Femur (tissue), 1 donor: ENCODE results near the gene EHD3.
"Not testable (repeated sequence)": the region's sequence is repeated elsewhere in the genome, so short reads cannot be mapped to it uniquely, and the experiment has no call there.

Source experiments
- DNase-seq: peaks from one replicate; pipeline ENCODE4 v3.0.0-alpha.2; 2017

The EHD3 gene

DNA sequence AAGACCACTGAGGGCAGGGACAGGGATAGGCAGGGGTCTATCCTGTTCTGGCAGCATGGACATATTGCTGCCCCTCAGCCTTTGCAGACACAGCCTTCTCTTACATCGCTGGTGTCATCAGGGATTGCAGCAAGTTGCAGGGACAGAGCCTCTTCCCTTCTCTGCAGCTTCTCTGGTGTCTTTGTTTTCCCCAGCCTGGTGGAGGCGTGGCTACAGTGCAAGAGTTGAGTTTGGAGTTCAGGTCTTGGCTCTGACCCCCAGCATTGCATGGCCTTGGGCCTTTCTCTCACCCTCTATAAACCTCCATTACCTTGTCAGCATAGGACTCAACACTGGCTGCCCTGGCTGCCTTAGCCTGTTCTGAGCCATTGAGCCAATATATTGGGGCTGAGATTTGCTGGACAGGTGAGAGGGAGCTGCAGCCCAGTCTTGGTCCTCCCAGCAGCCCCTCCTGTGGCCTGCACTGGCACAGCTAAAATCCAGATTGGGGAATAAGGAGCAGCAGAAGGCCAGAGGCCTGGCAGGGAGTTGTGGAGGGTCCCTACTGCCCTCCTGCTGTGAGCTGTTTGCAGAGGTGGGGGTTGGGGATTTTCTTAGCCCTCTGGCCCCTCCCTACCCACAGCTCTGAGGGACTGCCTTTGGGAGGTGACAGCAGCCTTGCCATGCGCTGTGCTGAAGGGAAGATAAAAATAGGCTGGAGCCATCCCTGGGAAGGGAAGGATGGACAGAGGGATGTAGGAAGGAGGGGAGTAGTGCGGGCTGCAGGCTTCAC, 22.8 kb downstream of the EHD3 start:
- DNase-seq, result no peak

DNA sequence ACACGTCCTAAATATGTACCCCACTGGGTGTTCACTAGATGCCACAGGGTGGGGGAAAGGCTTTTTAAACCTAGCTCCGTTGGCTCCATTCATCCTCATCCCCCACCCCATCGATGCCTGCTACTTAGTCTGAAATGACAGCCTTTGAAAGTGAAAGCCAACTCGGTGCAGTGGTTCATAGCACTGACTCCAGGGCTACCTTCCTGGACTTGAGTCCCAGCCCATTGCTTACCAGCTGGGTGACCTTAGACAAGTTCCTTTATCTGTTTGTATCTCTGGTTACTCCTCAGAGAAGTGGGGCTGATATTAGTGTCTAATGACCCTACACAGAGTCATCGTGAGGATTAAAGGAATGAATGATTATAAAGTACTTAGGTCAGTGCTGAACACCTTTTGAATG, 24.4 kb downstream of the EHD3 start:
- DNase-seq, result no peak

DNA sequence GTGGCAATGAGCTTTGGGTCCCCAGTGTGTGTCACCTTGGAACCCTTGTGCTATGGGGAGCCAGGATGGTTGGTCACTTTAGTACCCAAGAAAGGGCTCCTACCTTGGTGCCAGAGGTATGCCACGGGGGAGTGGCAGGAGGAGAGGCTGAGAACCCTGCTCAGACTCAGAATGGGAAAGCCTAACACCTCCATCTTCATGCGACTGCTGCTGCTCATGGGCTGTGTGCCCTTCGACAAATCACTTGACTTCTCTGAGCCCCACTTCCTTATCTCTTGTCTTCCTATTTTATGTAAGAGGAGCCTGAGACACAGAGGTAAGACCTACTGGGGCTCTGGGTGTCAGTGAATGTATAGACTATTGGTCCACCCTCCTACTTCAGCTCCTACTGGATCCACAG, 25.1 kb downstream of the EHD3 start:
- DNase-seq, result no peak

DNA sequence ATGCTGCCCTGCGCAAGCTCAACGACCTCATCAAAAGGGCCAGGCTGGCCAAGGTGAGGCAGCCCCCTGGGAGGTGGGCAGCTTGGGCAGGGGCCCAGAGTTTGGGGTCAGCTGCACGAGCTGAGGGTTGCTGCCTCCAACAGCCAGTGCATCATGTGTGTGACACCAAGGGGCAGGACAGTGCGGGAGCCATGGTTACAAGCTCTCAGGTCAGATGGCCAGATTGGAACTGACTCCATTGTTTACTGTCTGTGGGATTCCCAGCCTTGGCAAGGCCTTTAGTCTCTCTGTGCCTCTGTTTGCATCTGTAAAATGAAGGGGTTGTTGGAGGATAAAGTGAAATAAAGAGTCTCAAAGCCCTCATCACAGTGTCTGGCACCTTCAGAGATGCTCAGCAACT, 26.9 kb downstream of the EHD3 start:
- no peak for DNase-seq

DNA sequence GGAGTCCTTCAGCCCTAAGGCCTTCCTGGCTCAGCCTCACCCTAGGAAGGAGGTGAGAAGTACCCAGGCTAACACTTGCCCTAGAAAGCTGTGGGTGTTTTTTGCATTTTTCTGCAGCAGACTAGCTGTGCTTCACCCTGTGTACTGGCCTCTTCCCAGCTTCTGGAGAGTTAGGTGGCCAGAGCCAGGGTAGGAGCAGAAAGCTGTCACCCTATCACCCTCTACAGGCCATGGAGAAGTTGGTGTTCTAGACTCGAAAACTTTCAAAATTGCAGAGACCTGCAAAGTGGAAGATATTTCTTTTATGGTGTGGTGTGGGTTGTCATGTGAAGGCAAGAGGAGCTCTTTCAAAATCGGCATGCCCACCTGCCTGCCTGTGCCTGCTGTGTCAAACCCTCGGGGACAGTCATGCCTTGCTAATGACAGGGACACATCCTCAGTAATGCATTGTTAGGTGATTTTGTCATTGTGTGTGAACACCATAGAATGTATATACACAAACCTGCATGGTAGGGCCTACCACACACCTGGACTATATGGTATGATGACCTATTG, 29.8 kb downstream of the EHD3 start:
- no peak for DNase-seq

DNA sequence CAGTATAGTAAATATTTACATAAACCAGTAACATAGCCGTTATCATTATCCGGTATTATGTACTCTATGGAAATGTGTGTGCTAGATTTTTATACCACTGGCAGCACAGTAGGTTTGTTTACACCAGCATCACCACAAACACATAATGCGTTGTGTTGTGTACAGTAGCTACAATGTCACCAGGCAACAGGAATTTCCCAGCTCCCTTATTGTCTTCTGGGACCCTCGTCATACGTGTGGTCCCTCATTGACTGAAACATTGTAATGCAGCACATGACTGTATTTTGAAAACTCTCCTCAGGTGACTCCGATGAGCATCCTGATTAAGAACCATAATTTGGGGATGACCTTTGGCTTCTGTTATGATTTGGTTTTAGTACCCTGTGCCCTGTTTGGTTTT, 31.3 kb downstream of the EHD3 start:
- no peak for DNase-seq

DNA sequence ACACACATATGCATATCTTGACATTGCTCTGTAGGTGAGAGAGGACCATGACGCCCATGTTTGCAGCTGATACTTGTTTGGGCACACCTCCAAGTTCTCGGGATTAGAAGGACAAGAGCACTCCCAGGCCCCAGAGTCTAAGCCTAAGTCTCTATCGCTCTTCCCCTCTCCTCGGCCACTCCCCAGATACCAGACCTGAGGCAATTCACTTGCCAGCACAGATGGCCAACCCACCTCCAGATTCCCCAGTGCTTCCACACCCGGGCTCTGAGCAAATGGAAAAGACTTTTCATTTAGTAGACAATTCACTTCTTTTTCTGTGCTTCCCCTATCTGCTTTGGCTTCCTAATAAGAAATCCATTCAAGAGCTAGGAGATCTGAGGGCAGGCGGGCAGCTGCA, 32.9 kb downstream of the EHD3 start:
- DNase-seq, result no peak

DNA sequence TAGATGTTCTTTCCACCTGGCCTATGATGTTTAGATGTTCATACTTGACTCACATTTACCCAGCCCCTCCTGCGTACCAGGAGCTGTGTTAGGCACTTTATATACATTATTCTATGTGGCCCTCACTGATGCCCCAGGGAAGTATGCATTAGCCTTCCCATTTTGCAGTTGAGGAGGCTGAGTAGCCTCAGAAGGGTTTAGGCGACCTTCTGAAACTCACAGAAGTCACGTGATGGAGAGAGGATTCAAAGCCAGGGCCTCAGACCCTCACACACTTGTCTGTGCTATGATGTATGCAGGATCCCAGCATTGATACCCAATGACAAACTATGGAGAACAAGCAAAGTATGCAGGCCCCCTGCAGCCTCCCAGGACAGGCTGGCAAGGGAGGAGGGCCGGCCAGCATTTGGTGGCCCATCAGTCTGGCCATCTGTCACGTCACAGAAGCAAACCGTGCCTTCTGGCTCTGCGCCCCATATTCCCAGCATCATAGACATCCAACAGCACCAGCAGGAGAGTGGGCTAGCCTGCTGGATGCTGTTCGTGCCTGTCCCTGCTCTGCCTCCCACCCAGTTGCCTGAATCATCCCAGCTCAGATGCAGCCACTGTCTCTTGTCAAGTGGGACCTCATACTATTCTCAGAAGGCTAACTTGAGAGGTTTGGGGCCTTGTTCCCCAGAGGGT, 33.6 kb downstream of the EHD3 start:
- DNase-seq, result no peak

DNA sequence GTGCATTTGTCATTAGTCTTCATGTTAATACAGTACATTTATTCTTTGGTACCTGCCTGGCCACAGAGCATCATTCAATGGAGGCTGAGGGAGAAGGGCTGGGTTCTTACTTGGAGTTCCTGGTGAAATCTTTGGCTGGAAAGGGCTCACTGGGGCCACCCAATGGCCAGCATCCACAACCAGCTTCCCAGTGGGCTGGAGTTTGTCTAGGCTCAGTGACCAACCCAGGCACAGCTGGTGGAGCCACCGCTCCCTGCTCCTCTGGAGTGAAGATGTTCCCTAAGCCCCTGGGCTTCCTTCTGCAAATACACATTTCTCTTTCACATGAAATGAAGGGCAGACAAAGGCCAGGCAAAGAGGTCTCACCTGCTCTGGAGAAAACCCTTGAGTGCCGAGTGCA, 34.4 kb downstream of the EHD3 start:
- no peak for DNase-seq

DNA sequence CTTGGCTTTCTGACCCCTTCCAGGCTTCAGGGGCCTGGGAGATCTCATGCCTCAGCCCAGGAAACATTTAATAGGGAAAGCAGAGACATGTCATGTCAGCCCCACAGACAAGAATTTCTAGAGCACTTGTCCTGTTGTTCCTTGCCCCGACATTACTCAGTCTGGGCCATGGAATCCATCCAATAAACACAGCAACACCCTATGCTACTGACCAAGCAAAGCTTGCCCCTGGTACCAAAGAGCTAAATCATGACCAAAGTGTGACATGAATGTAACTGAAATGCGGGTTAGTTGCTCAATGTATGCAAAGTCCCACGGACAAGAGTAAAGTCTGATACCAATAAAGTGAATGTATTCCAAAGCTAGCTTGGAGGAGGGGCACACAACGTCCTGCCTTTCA, 35.1 kb downstream of the EHD3 start:
- DNase-seq, result no peak

DNA sequence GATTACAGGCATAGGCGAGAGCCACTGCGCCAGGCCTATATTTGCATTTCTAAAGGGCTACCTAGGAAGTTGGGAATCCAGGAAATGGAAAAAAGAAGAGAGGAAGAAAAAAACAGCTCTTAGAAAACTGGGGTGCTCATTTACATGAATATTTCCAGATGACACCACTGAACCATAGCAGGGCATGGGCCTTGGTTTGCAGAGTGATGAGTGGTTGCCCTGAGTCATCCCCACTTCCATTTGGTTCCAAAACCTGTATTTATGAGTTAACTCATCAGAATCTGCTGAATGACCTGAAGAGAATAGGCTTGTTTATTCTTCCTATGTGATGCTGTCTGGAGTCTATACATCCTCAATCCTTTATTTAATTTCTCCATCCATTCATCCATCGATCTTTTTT, 36.2 kb downstream of the EHD3 start:
- no peak for DNase-seq

DNA sequence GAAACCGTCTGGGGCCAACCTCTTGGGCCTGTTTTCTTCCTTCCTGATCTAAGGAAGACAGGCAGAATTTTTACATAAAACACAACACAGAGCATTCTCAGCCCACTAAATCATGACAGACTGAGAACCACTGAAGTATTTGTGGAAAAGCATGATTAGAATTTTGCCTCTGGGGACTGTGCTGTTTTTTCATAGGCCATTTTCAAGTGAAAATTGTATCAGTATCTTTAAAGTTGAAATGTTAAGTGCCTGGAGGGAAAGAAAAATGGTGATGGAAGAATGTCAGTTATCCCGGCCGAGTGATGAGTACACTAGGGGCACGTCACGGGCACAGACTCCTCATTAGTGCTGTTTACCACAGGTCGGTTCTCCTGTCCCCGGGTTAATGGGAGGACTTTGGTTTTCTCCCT, 36.9 kb downstream of the EHD3 start:
- DNase-seq, result no peak

DNA sequence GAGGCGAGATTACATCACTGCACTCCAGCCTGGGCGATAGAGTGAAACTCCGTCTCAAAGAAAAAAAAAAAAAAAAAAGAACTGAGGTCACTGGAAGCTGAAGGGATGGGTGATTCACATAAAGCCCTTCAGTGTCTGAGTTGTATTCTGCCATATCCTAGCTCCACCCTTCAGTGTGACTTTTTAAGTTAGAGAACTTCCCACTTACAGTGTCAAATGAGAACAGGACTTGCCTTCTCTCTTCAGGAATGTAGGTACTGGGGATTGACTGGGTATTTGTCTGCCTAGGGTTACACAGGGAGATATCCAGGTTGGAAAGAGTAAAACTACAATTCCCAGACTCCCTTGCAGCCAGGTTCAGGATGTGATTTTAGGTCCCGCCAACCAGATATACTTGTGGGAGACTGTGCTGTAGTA, 37.9 kb downstream of the EHD3 start:
- no peak for DNase-seq

DNA sequence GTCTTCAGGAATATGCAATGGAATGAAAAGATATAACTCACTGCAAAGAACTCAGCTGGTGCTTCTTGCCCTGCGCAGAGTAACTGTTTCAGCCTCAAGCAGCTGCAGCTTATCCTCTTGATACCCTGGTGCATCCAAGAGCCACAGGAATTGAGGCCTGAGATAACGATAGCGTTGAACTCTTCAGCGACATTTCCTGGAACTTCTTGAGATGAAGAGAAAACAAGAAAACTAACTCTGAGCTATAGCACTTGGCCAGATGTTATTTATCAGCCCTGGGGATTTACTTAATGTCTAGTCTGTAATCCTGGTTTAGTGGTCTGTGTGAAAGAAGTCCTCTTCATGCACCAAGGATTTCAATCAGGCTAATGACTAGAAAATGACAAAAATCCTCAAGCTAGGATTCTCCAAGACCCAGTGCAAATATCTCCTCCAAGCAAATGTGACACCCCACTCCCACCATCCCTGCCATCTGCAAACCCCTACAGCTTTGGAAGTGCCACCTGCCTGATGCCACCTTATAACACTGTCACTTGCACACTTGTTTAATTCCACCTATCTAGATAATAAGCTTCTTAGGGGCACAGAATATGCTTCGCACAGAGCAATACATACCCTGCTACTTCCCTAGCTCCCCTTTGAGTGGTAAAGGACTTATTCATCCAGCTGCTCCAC, 40.6 kb downstream of the EHD3 start:
- no peak for DNase-seq

DNA sequence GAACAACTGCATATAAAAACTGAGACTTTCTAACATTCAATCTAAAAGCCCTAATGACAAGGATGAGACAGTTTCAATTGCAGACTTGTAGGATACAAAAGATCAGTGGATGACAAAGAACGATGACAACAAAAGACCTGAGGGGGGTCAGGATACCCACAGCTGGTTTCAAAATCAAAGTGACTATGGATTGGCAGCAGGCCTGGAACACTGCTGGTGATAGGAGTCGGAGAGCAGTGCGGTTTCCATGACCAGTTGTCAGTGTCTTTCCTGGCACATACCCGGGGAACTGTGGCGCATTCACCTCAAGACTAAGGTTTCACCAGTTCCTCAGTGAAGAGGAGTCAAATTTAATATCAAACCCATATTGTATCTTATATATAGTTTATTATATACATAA, 42.0 kb downstream of the EHD3 start:
- no peak for DNase-seq

DNA sequence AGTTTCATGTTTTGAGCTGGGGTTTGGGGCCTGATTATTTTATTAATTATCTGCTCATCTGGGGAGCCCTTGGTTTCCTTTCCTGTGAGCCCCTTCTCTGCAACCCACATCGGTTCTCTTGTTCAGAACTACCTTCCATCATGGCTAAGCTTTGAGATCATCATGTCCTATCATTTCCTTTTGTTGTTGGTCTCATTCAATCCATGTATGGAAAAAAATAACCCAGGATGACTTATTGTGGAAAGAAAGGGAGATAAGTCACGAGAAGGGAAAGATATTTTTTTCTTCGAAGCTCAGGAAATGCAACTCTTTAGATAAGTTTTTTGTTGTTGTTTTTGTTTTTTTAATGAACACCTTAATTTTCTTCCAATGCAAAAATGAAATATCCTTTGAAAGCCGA, 43.7 kb downstream of the EHD3 start:
- no peak for DNase-seq

DNA sequence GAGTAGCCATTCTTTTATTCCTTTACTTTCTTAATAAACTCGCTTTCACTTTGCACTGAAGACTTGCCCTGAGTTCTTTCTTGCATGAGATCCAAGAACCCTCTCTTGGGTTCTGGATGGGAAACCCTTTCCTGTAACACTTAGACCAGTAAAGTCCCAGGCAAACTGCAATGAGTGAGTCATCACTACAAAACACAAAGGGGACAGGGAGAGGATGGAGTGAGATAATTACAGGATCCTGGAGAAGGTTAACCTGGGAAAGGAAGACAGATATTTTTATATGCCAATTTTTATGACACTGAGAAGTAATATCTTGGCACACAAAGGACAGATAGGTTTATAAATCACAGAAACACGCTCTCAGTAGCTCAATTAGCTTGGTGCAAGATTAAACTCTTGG, 48.7 kb downstream of the EHD3 start:
- no peak for DNase-seq

DNA sequence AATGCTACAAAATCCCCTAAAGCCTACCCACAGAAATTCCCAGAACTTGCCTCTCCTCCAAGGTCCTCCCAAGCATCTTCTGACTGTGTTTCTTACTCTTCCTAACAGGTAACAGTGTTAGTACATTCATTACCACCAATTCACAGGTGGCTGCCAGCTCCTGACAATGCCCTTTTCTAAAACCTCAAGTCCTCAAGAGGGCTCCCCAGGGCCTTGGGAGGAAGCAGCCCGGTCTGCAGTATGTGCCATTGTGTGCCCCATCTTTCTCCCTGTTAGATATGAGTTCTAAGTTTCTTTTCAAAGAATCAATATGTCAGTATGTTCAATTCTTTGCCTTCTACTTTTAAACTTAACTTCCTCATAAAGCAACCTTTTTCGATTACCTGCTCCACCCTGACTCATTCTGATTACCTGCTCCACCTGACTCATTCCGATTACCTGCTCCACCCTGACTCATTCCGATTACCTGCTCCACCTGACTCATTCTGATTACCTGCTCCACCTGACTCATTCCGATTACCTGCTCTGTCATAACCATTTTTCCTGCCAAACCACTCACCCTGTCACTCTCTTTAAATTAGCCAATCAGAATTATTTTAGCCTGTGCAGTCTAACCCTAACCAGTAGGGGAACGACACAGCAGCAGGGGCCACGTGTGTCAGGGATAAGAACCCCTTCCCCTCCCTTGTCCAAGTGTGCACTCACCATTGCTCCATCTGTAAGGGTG, 49.4 kb downstream of the EHD3 start:
- not testable (repeated sequence) for DNase-seq

DNA sequence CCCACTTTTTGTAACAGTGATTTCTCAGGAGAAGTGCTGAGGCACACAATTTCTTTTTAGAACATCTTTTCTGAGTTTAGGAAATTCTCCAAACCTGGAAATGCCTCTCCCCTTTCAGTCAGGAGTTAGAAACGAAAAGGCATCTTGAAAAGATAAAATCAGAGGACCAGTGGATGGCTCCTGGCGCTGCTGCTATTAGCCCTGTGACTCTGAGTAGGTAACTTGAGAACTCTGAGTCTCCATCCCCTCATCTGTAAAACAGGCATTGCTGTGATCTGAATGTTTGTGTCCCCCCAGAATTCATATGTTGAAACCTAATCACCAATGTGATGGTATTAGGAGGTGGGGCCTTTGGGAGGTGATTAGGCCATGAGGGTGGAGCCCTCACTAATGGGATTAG, 50.2 kb downstream of the EHD3 start:
- no peak for DNase-seq

DNA sequence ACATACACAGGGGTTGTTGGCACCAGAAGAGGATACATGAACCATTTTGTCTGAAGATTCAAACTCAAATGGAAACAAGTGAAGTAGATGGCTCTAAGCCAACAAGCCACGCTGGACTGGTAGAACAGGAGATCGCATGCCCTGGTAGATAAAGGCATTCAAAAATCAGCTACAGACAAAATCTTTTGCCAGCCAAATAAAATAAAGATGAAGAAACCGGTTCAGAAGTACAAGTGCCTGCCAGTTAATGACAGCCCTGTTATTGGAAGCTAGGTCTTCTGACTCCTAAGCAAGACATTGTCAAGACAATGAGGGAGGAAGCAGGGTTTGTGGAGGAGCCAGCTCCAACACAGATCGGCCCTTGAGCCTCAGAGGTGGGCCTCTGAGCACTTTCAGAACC, 52.3 kb downstream of the EHD3 start:
- DNase-seq, result no peak

DNA sequence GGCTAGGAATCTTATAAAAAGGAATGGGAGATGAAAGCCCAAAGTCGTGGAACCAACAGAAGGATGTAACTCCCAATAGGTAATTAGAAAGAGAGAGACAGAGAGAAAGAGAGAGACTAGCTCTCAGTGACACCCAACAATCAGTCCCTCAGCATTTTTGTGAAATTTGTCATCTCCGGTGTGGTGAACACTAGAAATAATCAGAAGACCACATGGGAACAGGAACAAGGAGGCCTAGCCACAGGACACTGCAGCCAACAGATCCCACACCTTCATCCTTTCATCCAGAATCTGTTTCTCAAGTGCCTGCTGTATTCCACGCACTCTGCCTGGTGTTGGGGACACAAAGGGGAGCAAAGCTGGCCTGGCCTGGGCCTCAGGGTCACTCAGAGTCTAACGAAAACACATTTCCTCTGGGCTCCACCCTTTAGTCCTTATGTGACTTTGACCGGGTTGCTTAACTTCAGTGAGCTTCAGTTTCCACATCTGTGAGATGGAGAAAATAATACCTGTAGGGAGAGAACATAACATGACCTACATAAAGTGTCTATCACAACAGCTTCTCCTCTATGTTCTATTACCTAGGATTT, 53.1 kb downstream of the EHD3 start:
- DNase-seq, result no peak

DNA sequence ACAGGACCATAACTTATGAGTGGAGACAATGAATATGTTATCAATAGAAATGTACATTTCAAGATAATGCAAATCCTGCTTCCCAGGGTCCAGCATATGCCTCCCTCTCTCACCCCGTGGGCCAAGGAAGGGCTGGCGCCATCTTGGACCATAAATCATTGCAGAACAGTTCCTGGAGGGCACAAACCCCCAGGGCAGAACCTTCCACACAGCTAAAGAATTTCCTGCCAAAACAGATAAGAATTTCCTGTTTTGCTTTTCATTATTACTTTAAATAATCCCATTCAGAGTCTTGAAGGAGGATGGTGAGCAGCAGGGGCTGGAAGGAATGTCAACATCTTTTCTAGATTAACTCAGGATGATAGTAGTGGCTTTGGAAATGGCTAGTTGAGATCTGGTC, 53.7 kb downstream of the EHD3 start:
- no peak for DNase-seq

DNA sequence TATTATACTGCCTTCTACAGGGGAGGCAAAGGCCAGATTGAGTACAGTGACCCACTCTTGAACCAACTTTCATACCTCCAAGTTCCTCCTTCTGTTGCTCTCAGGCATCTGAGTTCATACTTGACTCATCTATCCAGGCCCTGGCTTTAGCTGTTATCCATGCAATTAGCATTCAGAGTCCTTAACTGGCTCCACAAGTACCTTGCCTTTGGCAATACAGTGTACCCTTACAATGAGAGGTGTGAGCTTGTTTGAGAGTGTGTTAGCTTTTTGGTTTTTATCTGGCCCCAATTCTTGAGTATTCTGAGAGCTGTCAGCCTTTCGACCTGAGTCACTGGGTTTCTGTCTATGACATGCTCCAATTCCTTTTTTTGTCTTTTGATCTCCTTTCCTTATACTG, 60.2 kb downstream of the EHD3 start:
- DNase-seq, result no peak
